Activated CD8-positive, alpha-beta memory T cell treated with anti-CD3 and anti-CD28 coated beads for 48 hours (primary cell): ENCODE measurements around the gene PTPN5.

Source experiments
- DNase-seq, 3 experiments: peaks; one replicate each; pipeline ENCODE4 v3.0.0-alpha.2; 2020; ENCODE audit warnings: low read depth in 2 of 3, low spot score in 2 of 3

PTPN5 gene

GRCh38 chr11:18713646-18714442, 77.8 kb downstream of the PTPN5 start:
- no peak for DNase-seq

GRCh38 chr11:18710545-18710944, 81.1 kb downstream of the PTPN5 start:
- no peak for DNase-seq

GRCh38 chr11:18709414-18709813, 82.2 kb downstream of the PTPN5 start:
- no peak for DNase-seq

- no peak for DNase-seq
Measured at GRCh38 chr11:18707811-18708340, 83.7 kb downstream of the PTPN5 start.

- DNase-seq, result no peak
Measured at GRCh38 chr11:18706330-18707243, 85.0 kb downstream of the PTPN5 start.

- DNase-seq, result no peak
Measured at GRCh38 chr11:18705651-18706281, 85.8 kb downstream of the PTPN5 start.

- no peak for DNase-seq
Measured at GRCh38 chr11:18704698-18705097, 86.9 kb downstream of the PTPN5 start.

- no peak for DNase-seq
Measured at GRCh38 chr11:18704045-18704645, 87.5 kb downstream of the PTPN5 start.

GRCh38 chr11:18703001-18703763, 88.4 kb downstream of the PTPN5 start:
- DNase-seq, result no peak

GRCh38 chr11:18701614-18702216, 89.9 kb downstream of the PTPN5 start:
- DNase-seq, result no peak

- DNase-seq, result no peak
Measured at GRCh38 chr11:18700872-18701271, 90.7 kb downstream of the PTPN5 start.

GRCh38 chr11:18700375-18700774, 91.2 kb downstream of the PTPN5 start:
- no peak for DNase-seq

- DNase-seq, result no peak
Measured at GRCh38 chr11:18699848-18700261, 91.7 kb downstream of the PTPN5 start.

- DNase-seq, result no peak
Measured at GRCh38 chr11:18699269-18699596, 92.4 kb downstream of the PTPN5 start.

- DNase-seq, result peak; percentile 76 to 80 (median 80)
Measured at GRCh38 chr11:18698341-18699268, 93.0 kb downstream of the PTPN5 start, which contains the start of gene TMEM86A. Gene TMEM86A (plus strand): TSS chr11:18698779. CDS start chr11:18698887, 108 bp downstream.

- no peak for DNase-seq
Measured at GRCh38 chr11:18697576-18697975, 94.0 kb downstream of the PTPN5 start.

GRCh38 chr11:18696638-18697225, 94.9 kb downstream of the PTPN5 start:
- DNase-seq, result no peak
